Measurements from ENCODE around the gene TNFRSF4.
A peak's percentile ranks its signal among the peaks of the same experiment; 100 is the strongest.

The TNFRSF4 gene

GRCh38 chr1:1215881-1216605 lies 2.1 kb upstream of the TNFRSF4 start:
- CTCF ChIA-PET: interaction anchor here (0.6 to 1.4 kb wide), 2 partner anchors 15 to 231 kb away, joined by 3 to 4 read pairs; no protein-coding TSS in a partner anchor
- POLR2A ChIA-PET (ENCODE audit: low non-redundant PET): no interaction called here
- peak overlapping the region; percentile 75 for H3K27ac ChIP-seq
- no peak for DNase-seq (ENCODE audit: low spot score)
- no peak for TF ChIP-seq CTCF (conservative IDR thresholded peaks at IDR 0.05; ENCODE audit: low read depth)

- ChIA-PET CTCF (interaction anchor here (0.5 to 1.4 kb wide), 3 partner anchors 16 to 230 kb away, joined by 3 to 4 read pairs (median 3); no protein-coding TSS in a partner anchor), POLR2A (ENCODE audit: low non-redundant PET) (no interaction called here)
- peak overlapping the region; percentile 75 for H3K27ac ChIP-seq
- TF ChIP-seq CTCF (conservative IDR thresholded peaks at IDR 0.05; ENCODE audit: low read depth): no peak
- no peak for DNase-seq (ENCODE audit: low spot score)
These were observed 1.2 kb upstream of the TNFRSF4 start for GRCh38 chr1:1215080-1215676.

GRCh38 chr1:1212780-1213344 lies 1.1 kb downstream of the TNFRSF4 start:
- POLR2A ChIA-PET (ENCODE audit: low non-redundant PET): no interaction called here
- no peak for DNase-seq (ENCODE audit: low spot score)
- TF ChIP-seq CTCF (conservative IDR thresholded peaks at IDR 0.05; ENCODE audit: low read depth): no peak
- H3K27ac ChIP-seq: no peak overlapping the region
- CTCF ChIA-PET: no interaction called here

GRCh38 chr1:1211541-1212441 lies 2.2 kb downstream of the TNFRSF4 start:
- no peak for DNase-seq (ENCODE audit: low spot score)
- ChIA-PET CTCF (interaction anchor here (0.5 kb wide), 1 partner anchor 37 kb away, joined by 3 read pairs; no protein-coding TSS in a partner anchor), POLR2A (ENCODE audit: low non-redundant PET) (no interaction called here)
- no peak for TF ChIP-seq CTCF (conservative IDR thresholded peaks at IDR 0.05; ENCODE audit: low read depth)
- H3K27ac ChIP-seq: no peak overlapping the region

- TF ChIP-seq CTCF (conservative IDR thresholded peaks at IDR 0.05; ENCODE audit: low read depth): no peak
- ChIA-PET POLR2A (ENCODE audit: low non-redundant PET) (no interaction called here), CTCF (no interaction called here)
- no peak for DNase-seq (ENCODE audit: low spot score)
- no peak overlapping the region for H3K27ac ChIP-seq
These were observed 3.0 kb downstream of the TNFRSF4 start for GRCh38 chr1:1210726-1211540.
